Measurements from ENCODE around the gene RHBG.
"Not testable (repeated sequence)": the region's sequence is repeated elsewhere in the genome, so short reads cannot be mapped to it uniquely, and the experiment has no call there.

Gene RHBG, protein sequence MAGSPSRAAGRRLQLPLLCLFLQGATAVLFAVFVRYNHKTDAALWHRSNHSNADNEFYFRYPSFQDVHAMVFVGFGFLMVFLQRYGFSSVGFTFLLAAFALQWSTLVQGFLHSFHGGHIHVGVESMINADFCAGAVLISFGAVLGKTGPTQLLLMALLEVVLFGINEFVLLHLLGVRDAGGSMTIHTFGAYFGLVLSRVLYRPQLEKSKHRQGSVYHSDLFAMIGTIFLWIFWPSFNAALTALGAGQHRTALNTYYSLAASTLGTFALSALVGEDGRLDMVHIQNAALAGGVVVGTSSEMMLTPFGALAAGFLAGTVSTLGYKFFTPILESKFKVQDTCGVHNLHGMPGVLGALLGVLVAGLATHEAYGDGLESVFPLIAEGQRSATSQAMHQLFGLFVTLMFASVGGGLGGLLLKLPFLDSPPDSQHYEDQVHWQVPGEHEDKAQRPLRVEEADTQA

DNA sequence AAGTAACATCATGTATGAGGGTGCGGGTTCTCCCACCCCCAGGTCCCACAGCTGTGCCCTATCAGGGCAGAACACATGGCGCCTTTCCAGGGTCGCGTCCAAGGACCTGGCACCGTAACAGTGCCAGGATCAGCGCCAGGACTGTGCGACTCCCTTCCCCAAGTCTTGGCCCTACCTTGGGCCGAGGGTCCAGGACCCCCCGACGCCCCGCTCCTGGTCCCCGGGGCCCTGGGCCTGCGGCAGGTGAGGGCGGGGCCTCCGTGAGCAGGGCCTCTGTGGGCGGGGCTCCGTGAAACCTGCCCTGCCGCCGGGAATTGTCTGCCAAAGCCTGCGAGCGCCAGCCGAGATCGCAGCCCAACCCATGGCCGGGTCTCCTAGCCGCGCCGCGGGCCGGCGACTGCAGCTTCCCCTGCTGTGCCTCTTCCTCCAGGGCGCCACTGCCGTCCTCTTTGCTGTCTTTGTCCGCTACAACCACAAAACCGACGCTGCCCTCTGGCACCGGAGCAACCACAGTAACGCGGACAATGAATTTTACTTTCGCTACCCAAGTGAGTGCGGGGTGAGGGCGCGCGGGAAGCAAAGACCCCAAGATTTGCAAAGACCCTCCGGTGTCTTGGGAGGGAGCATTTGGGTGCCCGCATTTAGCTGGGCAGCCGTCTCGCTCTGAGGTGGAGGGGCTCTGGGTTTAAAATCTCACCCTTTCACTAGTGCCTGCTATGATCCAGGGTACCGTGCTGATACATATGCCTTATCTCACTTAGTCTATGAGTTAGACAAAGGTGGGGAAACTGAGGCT is at the start of gene RHBG:
TSS of gene RHBG (plus strand) at position 323 of the 796 bp plus-strand sequence. CDS start at position 362, 39 bp downstream.
- DNase-seq = peak; percentile 68

DNA sequence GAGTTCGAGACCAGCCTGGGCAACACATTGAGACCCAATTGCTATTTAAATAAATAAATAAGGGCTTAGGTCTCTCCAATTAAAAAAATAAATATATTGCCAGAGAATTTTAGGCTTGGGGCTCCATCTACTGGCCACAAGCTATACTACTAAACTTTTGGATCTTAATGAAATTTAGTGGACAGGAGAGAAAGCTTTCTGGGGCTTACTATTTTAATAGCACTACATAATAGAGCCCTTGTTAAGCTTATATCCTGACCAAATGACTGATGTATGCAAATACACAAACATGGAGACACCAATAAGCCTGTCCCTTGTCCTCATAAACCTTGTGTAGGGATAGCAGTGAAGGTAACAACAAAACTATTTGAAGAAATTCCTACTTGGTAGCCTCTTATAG is 49.3 kb upstream of the RHBG start:
- DNase-seq = no peak

DNA sequence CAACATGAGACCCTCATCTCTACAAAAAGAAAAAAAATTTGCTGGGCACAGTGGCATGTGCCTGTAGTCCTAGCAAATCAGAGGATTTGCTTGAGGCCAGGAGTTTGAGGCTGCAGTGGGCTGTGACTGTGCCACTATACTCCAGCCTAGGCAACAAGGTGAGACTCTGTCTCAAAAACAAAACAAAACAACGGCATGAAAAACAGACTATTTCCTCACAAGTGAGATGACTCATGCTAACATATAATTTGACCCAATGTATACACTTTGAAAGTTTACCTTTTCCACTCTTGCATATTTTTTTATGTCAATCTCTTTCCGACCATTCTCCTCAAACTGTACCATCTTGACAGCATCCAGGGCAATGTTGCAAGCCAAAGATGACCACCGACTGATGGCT is 48.5 kb upstream of the RHBG start:
- no peak for DNase-seq

DNA sequence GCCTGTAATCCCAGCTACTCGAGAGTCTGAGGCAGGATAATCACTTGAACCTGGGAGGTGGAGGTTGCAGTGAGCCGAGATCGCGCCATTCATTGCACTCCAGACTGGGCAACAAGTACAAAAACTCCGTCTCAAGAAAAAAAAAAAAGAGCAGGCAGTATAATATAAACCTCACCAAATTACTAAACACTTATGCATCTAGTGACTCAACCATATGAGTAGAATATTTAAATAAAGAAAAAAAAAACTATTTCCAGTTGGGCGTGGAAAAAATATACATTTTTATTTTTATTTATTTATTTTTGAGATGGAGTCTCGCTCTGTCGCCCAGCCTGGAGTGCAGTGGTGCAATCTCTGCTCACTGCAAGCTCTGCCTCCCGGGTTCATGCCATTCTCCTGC is 45.8 kb upstream of the RHBG start:
- not testable (repeated sequence) for DNase-seq

DNA sequence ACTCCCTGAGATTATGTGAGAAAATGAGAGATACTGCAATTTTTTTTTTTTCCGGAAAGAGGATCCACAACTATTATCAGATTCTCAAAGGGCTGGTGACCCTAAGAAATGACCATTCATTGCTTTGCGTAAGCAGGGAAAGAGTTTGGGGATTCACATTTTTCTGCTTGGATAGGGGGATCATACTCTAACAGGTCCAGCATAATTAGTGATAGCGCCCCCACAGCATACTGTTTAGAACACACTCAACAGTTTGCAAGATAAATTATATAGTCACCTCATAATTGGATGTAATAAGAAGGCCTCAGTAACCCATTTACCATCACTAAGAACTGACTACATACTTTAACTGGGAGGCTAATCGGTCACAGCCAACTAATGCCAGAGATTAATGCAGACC is 32.8 kb upstream of the RHBG start:
- no peak for DNase-seq

DNA sequence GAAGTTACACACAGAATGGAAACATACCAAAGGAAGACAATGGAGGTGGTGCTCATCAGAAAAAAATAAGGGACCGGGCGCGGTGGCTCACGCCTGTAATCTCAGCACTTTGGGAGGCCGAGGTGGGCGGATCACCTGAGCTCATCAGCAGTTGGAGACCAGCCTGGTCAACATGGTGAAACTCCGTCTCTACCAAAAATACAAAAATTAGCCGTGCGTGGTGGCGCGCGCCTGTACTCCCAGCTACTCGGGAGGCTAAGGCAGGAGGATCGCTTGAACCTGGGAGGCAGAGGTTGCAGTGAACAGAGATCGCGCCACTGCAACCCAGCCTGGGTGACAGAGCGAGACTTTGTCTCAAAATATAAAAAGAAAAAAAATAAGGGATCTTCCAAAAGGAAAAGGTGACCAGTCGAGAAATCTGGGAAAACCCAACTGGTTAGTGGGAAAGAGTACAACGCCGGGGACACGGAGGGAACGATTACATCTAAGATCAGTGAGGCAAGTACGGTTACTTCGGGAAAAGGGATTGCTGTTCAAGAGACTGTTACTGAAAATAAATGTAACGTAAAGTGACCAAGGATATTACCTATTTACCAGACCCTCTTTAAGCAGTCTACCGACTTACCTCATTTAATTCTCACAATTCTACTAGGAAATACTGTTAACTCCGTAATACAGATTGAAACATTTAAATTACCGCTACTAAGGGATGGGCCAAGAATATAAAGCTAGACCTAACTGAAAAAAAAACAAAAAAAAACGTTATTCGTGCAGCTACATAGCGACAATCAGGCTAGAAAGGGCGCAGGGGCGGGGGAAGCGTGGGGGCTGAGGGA is 31.7 kb upstream of the RHBG start:
- DNase-seq = peak; percentile 52

DNA sequence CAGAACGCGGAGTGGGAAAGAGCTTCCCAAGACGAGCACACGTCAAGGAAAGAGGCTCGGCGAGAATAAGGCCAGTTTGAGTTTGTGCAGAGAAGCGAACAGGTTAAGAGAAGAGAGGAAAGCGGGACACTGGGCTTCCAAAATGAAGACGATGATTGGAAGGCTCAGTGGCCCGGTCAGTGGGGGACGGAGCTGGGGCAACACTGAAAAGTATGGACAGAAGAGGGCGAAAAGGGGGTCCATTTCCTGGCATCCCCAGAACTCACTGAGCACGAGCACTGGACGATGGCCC is 31.2 kb upstream of the RHBG start:
- no peak for DNase-seq

DNA sequence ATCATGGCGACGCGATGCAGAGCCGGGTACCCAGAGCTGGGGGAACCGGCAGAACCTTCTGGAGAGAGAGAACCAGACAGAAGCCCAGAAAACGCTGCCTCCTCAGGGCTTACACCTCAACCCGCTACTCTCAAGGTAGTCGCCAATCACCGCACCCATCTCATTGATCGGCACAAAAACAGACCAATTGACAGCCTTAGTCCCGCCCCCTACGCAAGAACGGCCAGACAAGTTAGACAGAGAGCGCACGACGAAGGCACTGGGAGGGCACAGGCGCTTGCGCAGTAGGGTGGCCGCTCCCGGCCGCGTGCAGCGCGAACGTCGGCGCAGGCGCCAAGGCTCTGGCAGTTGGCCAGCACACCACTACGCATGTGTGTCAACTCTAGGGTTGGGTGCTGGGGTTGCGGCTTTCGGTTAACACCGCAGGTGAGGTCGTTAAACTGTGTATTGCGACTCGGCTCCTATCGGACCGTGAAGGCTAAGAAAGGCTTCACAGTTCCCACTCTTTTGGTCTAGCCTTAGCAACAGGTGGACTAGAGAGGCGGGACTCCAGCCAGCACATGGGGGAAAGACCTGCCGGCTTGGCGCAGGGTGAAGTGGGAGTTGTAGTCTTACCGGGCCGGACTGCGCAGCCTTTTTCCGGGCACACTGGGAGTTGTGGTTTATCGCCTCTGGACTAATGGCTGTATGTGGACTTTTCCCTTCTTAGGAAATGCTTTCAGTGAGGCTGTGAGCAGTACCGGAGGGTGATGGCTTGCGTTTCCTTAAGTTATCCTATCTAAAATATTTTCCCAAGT is 30.6 kb upstream of the RHBG start, which contains the start of the genes CCT3 and TSACC:
TSS of gene CCT3 (minus strand) at position 113 of the 797 bp plus-strand sequence. CDS start at position 5, 108 bp downstream.
TSS of gene TSACC (plus strand) at position 347 of the 797 bp plus-strand sequence. CDS start 1,232 bp downstream, outside the sequence.
- peak; percentile 100 for DNase-seq

DNA sequence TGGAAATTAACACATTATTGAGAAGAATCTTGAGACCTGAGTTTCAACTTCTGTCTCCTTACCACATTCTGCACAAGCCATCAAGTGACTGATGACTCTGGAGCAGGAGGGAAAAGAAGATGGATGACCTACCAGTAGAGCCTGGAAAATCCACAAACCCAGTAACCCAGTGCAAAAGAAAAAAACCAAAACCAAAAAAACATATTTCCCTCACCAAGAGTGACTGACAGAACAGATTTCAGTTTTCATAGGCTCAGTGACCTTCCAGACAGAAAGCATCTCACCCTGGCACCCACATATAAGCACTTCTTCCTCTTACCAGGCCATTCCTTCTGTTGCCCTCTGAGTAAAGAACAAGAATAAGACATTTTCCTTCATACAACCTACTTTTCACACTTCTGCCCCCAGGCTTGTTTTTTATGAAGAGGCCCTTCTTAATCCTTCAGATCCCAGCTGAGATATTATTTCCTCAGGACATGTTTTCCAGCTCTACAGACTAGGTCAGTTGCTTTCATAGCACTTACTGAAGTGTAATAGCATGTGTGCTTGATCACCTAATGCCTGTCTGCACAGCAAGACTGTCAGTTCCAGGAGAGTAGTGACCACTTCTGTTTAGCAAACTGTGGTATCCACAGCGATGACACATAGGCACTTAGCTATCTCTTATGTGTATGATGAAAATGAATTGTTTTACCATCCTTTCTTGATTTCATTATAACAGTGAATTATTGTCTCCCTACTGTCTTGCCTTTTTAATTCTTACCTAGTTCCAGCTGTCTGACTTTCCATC is 26.6 kb upstream of the RHBG start:
- no peak for DNase-seq

DNA sequence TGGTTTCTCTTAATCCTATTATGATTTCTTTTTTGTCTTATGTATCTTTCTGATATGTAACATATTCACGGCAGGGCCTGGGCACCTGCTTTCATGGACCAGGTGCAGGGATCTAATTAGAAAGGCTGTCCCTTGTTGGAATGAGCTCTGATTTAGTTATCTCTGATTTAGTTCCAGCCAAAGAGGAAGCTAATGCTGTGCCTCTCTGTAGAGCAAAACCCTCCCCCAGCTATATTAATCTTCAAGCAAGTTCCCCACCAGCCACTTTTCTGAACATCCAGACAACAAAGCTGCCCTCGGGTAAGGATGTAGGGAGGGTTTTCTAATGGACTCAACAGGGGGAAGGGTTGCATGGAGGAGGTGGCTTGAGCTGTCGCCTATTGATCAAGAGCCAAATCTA is 24.6 kb upstream of the RHBG start:
- DNase-seq = no peak

DNA sequence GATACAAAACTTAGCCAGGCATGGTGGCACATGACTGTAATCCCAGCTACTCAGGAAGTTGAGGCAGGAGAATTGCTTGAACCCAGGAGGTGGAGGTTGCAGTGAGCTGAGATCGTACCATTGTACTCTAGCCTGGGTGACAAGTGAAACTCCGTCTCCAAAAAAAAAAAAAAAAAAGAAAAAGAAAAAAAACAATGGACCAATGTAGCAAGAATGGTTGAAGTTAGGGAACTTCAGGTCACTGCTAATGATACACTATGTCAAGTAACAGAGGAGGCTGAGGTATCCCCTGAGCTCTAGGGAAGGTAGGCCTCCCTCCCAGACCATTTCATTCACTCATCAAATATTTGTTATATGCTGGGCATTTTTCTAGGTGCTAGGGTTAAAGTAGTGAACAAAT is 23.0 kb upstream of the RHBG start:
- not testable (repeated sequence) for DNase-seq

GRCh38 chr1:156346636-156347035 is 22.4 kb upstream of the RHBG start:
- DNase-seq = no peak

DNA sequence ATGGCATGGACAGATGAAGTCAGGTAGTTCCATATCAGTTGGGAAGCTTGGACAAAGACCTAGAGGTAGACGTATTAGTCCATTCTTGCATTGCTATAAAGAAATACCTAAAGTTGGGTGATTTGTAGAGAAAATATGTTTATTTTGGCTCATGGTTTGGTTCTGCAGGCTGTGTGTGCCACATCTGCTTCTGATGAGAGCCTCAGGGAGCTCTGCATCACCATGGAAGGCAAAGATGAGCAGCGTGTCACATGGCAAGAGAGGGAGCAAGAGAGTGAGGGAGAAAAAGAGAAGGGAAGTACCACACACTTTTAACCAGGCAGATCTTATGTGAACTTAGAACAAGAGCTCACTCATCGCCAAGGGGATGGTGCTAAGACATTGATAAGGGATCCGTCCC is 21.7 kb upstream of the RHBG start:
- no peak for DNase-seq

DNA sequence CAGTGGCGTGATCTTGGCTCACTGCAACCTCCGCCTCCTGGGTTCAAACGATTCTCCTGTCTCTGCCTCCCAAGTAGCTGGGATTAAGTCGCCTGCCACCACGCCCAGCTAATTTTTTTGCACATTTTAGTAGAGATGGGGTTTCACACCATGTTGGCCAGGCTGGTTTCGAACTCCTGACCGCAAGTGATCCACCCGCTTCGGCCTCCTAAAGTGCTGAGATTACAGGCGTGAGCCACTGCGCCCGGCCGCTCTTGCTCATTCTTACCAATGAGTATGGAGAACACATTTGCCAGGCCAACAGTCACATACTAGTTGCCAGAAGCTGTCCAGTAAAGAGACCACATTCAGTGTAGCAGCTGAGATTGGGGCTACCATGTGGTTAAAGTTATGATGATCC is 16.5 kb upstream of the RHBG start:
- DNase-seq = not testable (repeated sequence)

- no peak for DNase-seq
These were observed 12.6 kb upstream of the RHBG start for GRCh38 chr1:156356262-156356874.

DNA sequence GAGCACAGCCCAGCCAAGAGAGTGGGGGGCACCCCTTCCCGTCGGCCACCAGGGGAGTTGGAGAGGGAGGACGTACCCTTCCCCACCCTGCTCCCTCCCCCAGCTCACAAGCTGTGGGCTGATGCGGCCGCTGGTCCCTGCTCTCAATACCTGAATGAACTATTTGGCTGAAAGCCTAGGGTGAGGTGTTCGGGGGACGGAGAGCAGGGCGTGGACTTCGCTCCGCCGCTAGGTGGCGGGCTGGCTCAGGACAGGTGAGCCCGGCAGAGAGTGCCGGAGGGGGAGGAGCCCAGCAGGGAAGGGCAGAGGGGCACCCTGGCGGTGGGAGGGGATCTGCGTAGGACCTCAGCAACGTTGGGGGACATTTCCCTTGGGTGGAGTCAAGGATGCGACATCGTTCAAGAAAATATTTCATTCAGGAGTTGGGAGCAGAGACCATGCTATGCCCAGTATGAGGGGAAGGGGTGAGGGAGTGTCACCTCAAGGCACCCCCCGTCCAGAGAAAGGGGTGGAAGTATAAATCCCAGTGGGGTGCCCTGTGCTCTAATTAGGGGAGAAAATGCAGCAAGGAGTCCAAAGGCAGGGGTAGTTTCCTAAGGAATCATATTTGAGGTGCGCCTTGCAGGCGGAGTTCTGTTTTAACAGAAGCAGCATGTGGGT is 12.0 kb upstream of the RHBG start:
- DNase-seq = peak; percentile 93

DNA sequence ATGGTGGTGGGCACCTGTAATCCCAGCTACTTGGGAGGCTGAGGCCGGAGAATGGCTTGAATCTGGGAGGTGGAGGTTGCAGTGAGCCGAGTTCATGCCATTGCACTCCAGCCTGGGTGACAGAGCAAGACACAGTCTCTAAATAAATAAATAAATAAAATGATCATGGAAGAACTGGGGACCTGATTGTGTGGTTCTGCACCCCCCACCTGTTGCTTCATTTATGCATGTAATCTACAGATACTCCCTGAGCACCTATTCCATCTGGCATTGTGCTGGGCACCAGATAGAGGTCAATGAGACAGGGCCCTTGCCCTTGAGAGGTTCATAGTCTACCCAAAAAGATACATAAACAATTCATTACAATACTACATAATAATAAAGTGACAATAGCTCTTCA is 11.0 kb upstream of the RHBG start:
- DNase-seq = no peak

GRCh38 chr1:156358641-156359040 is 10.4 kb upstream of the RHBG start:
- DNase-seq = no peak

- DNase-seq = no peak
These were observed 9.8 kb upstream of the RHBG start for GRCh38 chr1:156359249-156359648.

GRCh38 chr1:156359973-156360372 is 9.0 kb upstream of the RHBG start:
- no peak for DNase-seq

Measured in NCI-H526 treated with DMSO at 0.1 percent for 48 hours (cell line).